ENCODE data around the gene C6orf47. TPM values are rescaled to one million over a fixed set of nuclear protein-coding genes. Genes with fewer than 3 reads are reported as not detected.
A peak's percentile ranks its signal among the peaks of the same experiment; 100 is the strongest.

Gene C6orf47
- total RNA-seq, 4 donors from 2014 or later: 6.2 to 31.9 (median 24.6) TPM

- Histone ChIP-seq H3K27ac (no peak overlapping the region), H3K9me3 (no peaks in the 10 kb centered on the region), H3K36me3 (no peaks in the 10 kb centered on the region), H3K4me3 (no peak overlapping the region), H3K4me1 (no peaks in the 10 kb centered on the region), H3K27me3 (no peaks in the 10 kb centered on the region)
- intact Hi-C loops (cut with DNase I; ENCODE audit: low total_unique reads): no loop called here
- DNase-seq: no peak
- TF ChIP-seq CTCF (IDR thresholded peaks at IDR 0.05): no peak
- TF ChIP-seq POLR2A (IDR thresholded peaks at IDR 0.05): no peak
Observed at GRCh38 chr6:31691564-31692108, 31.1 kb upstream of the C6orf47 start.

- intact Hi-C loops (cut with DNase I; ENCODE audit: low total_unique reads): no loop called here
- H3K36me3 ChIP-seq: no peaks in the 10 kb centered on the region
- peak overlapping the region in 1 of 2 donors; percentile 40 for H3K27ac ChIP-seq
- no peaks in the 10 kb centered on the region for H3K9me3 ChIP-seq
- no peak for DNase-seq
- H3K27me3 ChIP-seq: no peaks in the 10 kb centered on the region
- H3K4me3 ChIP-seq: no peak overlapping the region
- no peaks in the 10 kb centered on the region for H3K4me1 ChIP-seq
- TF ChIP-seq POLR2A (IDR thresholded peaks at IDR 0.05): no peak
- no peak for TF ChIP-seq CTCF (IDR thresholded peaks at IDR 0.05)
Observed at GRCh38 chr6:31691078-31691463, 30.5 kb upstream of the C6orf47 start.

- peak overlapping the region; percentile 40 to 44 for H3K27ac ChIP-seq
- intact Hi-C loops (cut with DNase I; ENCODE audit: low total_unique reads): no loop called here
- no peaks in the 10 kb centered on the region for H3K36me3 ChIP-seq
- H3K27me3 ChIP-seq: no peaks in the 10 kb centered on the region
- no peak overlapping the region for H3K4me3 ChIP-seq
- no peaks in the 10 kb centered on the region for H3K4me1 ChIP-seq
- no peaks in the 10 kb centered on the region for H3K9me3 ChIP-seq
- no peak for TF ChIP-seq CTCF (IDR thresholded peaks at IDR 0.05)
- no peak for TF ChIP-seq POLR2A (IDR thresholded peaks at IDR 0.05)
- no peak for DNase-seq
Observed at GRCh38 chr6:31690231-31691077, 29.9 kb upstream of the C6orf47 start.

- Histone ChIP-seq H3K36me3 (no peaks in the 10 kb centered on the region), H3K4me3 (no peak overlapping the region), H3K9me3 (no peaks in the 10 kb centered on the region), H3K27me3 (no peaks in the 10 kb centered on the region), H3K27ac (peak overlapping the region; percentile 40 to 44), H3K4me1 (no peaks in the 10 kb centered on the region)
- intact Hi-C loops (cut with DNase I; ENCODE audit: low total_unique reads): no loop called here
- no peak for TF ChIP-seq CTCF (IDR thresholded peaks at IDR 0.05)
- no peak for DNase-seq
Observed at GRCh38 chr6:31689249-31690110, 28.9 kb upstream of the C6orf47 start.

Measured in uterus (tissue), 4 donors.